ENCODE results near the gene NCK2.

DNA sequence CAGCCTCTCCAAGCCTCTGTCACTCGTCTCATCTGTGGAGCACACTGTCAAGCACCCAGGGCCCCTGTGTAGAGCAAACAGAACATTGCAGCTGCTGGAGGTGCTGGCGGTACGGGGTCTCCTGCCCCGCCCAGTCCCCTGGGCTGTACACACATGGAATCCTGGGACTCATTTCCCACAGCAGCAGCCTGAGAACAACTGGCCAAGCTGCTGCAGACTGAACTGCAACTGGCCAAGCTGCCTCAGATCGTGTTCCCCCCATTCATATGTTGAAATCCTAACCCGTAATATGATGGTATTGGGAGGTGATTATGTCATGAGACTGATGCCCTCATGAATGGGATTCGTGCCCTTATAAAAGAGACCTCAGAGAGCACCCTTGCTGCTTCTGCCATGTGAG lies 130.5 kb downstream of the NCK2 start:
- TF ChIP-seq, protein P1, sequence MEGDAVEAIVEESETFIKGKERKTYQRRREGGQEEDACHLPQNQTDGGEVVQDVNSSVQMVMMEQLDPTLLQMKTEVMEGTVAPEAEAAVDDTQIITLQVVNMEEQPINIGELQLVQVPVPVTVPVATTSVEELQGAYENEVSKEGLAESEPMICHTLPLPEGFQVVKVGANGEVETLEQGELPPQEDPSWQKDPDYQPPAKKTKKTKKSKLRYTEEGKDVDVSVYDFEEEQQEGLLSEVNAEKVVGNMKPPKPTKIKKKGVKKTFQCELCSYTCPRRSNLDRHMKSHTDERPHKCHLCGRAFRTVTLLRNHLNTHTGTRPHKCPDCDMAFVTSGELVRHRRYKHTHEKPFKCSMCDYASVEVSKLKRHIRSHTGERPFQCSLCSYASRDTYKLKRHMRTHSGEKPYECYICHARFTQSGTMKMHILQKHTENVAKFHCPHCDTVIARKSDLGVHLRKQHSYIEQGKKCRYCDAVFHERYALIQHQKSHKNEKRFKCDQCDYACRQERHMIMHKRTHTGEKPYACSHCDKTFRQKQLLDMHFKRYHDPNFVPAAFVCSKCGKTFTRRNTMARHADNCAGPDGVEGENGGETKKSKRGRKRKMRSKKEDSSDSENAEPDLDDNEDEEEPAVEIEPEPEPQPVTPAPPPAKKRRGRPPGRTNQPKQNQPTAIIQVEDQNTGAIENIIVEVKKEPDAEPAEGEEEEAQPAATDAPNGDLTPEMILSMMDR (IDR thresholded peaks at IDR 0.05; ENCODE audit: low read depth, low read length, poor library complexity, severe bottlenecking), result no peak
- TF ChIP-seq EZH2phosphoT487 (IDR thresholded peaks at IDR 0.05; ENCODE audit: borderline replicate concordance, low read length), result no peak

Data from DOHH2 (cell line).